SK-N-SH treated with all-trans-retinoic acid at 6 μM for 48 hours (cell line): ENCODE data around the gene PROKR1.

Experiments used
- CSDC2 ChIP-seq: fragments of 250-450 bp; sonication (Bioruptor Pico); IDR thresholded peaks from 2 replicates; pipeline ENCODE4 v1.5.0; 2020; ENCODE audit warnings: mild to moderate bottlenecking, moderate library complexity
- ZFP3 ChIP-seq: fragments of 250-450 bp; sonication (Bioruptor Pico); IDR thresholded peaks from 2 replicates; pipeline ENCODE4 v1.5.0; 2020; ENCODE audit warnings: mild to moderate bottlenecking, moderate library complexity
- TF ChIP-seq, protein P1 (sequence below): fragments of 250-450 bp; sonication (Bioruptor Pico); IDR thresholded peaks from 2 replicates; pipeline ENCODE4 v1.5.1; 2020; ENCODE audit warnings: low read depth, mild to moderate bottlenecking, moderate library complexity
- TF ChIP-seq, protein P2 (sequence below): fragments of 250-450 bp; sonication (Bioruptor Pico); IDR thresholded peaks from 2 replicates; pipeline ENCODE4 v1.8.0; 2020; ENCODE audit warnings: mild to moderate bottlenecking, moderate library complexity, borderline replicate concordance

DNA sequence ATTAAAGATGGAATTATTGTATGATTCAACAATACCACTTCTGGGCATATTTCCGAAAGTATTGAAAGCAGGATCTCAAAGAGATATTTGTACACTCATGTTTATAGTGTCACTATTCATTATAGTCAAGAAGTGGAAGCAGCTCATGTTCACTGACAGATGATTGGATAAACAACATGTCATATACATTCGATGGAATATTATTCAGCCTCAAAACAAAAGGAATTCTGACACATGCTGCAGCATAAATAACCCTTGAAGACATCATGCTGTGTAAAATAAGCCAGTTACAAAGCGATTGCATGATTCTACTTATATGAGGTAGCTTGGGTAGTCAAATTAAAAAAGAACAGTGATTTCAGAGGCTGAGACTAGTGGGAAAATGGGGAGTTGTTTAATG is 39.3 kb upstream of the PROKR1 start:
- no peak for TF ChIP-seq CSDC2
- TF ChIP-seq ZFP3 (CRISPR knock-in tag), result no peak
- TF ChIP-seq, protein P1, sequence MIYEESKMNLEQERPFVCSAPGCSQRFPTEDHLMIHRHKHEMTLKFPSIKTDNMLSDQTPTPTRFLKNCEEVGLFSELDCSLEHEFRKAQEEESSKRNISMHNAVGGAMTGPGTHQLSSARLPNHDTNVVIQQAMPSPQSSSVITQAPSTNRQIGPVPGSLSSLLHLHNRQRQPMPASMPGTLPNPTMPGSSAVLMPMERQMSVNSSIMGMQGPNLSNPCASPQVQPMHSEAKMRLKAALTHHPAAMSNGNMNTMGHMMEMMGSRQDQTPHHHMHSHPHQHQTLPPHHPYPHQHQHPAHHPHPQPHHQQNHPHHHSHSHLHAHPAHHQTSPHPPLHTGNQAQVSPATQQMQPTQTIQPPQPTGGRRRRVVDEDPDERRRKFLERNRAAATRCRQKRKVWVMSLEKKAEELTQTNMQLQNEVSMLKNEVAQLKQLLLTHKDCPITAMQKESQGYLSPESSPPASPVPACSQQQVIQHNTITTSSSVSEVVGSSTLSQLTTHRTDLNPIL (CRISPR knock-in tag), result no peak
- TF ChIP-seq, protein P2, sequence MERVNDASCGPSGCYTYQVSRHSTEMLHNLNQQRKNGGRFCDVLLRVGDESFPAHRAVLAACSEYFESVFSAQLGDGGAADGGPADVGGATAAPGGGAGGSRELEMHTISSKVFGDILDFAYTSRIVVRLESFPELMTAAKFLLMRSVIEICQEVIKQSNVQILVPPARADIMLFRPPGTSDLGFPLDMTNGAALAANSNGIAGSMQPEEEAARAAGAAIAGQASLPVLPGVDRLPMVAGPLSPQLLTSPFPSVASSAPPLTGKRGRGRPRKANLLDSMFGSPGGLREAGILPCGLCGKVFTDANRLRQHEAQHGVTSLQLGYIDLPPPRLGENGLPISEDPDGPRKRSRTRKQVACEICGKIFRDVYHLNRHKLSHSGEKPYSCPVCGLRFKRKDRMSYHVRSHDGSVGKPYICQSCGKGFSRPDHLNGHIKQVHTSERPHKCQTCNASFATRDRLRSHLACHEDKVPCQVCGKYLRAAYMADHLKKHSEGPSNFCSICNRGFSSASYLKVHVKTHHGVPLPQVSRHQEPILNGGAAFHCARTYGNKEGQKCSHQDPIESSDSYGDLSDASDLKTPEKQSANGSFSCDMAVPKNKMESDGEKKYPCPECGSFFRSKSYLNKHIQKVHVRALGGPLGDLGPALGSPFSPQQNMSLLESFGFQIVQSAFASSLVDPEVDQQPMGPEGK (CRISPR knock-in tag), result no peak
